Central memory CD4-positive, alpha-beta T cell (primary cell): ENCODE data around the gene C3orf20.

Experiments
- DNase-seq: peaks from one replicate; pipeline ENCODE4 v3.0.0; 2022

C3orf20 gene

GRCh38 chr3:14821151-14821550 lies 146.2 kb downstream of the C3orf20 start:
- no peak for DNase-seq

GRCh38 chr3:14822134-14822533 lies 147.2 kb downstream of the C3orf20 start:
- DNase-seq, result no peak
